Astrocyte (in vitro differentiated cells and primary cell): ENCODE data around the gene LTBP2.

Experiments
- CTCF ChIP-seq: IDR thresholded peaks from 2 replicates; pipeline ENCODE4 v1.5.1; 2011; ENCODE audit warnings: low read depth, mild to moderate bottlenecking, inconsistent platforms, low read length, moderate library complexity; ENCODE audit not compliant: insufficient read depth
- EZH2 ChIP-seq: IDR thresholded peaks from 2 replicates; pipeline ENCODE4 v1.6.1; 2012; ENCODE audit warnings: mild to moderate bottlenecking, low read length, inconsistent platforms; ENCODE audit not compliant: insufficient read depth

DNA sequence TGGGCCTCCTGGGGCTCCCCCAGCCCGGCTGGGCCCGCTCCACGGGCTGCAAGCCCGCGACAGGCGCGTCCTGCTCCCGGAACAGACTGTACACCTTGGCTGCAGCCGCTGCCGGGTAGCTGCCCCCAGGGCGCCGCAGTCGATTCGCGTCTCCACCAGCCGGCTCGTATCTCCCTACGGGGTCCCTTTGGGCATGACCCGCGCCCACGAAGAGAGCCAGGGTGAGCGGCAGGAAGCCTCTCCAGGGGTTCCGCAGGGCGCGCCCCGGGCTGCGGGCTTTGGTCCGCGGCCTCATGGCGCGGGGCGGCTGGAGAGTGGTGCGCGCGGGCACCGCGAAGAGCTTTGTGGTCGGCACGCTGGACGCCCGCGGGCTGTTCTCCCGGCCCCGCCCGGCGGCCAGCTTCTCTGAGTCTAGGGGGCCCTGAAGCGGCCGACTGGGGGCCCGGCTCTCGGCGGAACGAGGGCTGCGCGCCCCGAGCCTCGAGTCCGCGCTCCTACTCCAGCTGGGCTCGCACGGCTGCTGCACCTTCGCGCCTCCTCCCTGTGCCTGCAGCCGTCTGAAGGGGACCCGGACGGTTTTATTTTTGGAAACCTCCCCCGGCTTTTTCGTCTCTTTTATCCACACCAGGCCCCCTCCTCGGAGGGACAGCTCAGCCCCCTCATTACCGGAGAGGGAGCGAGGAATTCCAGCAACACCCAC, at the start of gene LTBP2:
- TF ChIP-seq CTCF = no peak
- TF ChIP-seq EZH2 = no peak
